GM19372 (cell line): ENCODE results near the gene ZDHHC13.

ENCODE experiments used
- ATAC-seq: cut with Tn5 transposase; IDR thresholded peaks from one replicate; pipeline ENCODE4 v1.9.1; 2021; ENCODE audit warnings: mild to moderate bottlenecking, low read depth, moderate library complexity; ENCODE audit not compliant: unreplicated experiment

Gene ZDHHC13

DNA sequence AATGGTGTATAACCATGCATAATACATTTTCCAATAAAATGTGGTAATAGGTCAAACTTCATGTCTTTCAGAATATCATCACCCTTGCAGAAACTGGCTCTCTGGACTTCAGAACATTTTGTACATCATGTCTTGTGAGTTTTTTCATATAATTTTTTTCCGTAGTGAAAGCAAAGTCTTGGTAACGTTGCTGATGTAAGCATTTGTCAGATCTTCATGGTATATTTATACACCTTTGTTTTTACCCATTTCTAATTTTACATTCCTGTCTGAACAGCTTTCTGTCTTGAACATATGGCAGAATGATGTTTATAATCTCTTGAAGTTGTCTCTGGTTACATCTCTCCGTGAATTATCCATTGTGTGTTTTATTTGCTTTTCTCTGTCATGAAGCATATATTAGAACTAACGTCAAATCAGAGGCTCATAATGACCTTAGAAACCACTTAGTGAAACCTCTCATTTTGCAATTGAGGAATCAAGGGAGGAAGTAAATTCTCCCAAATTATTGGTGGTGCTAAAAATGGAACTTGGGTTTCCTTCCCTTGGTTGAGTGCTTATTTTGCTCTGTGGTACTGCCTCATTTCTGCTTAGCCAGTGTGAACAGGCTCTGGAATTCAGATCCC lies 47.4 kb downstream of the ZDHHC13 start:
- ATAC-seq = no peak

DNA sequence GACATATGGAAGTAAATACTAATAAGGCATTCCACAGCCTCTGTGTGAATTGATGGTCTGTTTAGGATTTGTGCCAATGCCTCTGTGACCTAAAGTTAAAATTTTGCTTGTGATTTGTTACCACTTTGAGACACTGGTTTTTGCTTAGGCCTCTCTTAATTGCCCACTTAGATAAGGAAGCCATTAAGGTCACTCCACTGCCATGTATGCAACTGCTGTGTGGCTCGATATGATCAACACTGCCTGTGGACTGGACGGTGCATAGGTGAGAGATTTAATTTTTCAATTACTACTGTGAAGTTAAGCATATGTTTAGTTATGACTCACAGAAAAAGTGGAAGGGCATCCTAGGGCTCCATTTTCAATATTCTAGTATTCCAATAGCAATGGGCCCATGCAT lies 47.9 kb downstream of the ZDHHC13 start:
- ATAC-seq = no peak

DNA sequence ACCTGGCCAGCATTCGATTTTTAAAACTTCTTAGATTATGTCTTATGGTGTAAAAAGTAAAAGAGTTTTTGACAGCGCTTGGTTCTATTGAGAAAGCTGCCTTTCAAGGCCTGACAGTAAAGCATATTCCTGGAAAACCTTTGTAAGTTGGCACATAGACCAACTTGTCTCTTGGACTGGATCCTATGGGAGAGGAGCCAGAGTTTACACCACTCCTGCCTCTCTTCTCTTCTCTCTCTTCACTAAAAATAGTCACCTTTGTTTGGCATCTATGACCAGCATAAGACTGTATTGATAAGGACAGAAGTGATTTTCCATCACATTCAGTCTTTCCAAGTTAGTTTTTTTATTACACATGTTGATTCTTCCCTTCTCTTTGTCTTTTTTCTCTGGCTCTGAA lies 51.1 kb downstream of the ZDHHC13 start:
- ATAC-seq = no peak

DNA sequence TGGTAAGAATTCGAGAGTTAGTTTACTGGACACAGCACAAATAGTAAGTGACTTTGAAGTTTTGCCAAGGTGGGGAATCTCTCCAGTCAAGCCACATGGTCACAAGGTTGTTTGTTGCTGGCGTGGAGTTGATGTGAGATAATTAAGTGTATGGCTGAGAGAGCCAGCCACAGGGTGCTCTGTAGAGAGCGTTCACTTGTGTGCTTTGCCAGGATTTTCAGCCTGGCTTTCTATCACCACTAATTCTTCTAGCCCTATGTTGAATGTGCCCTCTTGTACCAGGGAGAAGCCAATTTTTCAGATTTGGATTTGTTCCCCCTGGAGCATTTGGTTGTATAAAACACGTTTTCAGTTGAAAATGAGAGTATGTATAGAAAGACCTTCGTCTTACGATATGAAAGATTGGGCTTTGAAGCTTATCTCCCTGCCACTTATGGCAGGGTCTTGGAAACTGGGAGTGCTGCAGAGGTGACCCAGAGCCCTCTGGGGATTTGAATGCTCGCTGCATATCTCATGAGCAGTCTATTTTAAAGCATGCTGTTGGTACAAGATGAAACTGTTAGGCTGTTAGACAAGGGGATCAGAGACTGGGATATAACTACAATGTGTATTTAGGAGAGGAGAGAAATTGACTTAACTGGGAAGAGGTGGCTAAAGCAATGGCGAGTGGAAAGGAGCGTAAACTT lies 56.2 kb downstream of the ZDHHC13 start:
- no peak for ATAC-seq

DNA sequence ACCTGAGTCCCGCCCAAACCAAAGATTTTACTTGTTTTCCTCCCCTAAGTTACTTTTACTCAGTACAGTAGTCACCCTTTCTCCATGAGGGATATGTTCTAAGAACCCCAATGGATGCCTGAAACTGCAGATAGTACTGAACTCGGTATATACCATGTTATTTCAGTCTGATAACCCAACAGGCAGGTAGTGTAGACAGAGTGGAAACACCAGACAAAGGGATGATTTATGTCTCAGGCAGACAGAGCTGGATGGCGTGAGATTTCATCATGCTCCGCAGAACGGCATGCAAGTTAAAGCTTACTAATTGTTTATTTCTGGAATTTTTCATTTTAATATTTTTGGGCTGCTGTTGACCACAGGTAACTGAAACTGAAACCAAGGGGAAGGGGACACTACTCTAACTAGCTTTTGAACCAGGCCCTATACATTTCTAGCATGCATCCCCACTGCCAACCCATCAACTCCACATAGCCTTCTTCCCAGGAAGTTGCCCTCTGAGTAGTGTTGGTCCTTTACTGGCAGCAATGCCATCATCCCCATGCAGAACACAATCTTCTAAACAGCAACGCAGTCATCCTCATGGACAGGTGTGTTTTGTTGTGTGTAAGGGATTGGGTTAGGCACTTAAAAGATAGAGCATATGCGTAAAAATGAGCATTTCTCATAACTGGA lies 57.1 kb downstream of the ZDHHC13 start:
- ATAC-seq = no peak

DNA sequence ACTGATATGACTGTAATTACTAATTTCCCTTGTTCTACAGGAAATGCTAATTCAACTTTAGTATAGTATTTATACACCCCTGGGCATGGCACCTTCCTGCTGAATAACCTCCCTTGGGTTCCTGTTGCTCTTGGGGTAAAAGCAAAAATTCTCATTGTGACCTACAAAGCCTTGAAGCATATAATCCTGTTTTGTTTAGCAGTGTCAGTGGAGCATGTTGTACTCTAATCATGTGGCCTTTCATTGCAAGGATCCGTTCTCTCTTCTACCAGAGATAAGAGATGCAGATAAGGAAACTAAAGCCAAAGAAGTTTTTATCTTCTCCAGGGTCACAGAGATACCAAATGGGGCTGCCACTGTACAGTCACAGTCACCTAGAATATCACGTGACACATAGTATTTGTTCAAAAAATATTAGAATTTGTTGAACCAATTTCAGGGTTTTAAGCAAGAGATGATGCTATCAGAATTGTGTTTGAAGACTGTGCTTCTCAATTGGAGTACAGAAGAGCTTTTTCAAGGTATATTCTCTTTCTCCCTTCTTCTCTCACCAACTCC lies 59.7 kb downstream of the ZDHHC13 start:
- no peak for ATAC-seq

DNA sequence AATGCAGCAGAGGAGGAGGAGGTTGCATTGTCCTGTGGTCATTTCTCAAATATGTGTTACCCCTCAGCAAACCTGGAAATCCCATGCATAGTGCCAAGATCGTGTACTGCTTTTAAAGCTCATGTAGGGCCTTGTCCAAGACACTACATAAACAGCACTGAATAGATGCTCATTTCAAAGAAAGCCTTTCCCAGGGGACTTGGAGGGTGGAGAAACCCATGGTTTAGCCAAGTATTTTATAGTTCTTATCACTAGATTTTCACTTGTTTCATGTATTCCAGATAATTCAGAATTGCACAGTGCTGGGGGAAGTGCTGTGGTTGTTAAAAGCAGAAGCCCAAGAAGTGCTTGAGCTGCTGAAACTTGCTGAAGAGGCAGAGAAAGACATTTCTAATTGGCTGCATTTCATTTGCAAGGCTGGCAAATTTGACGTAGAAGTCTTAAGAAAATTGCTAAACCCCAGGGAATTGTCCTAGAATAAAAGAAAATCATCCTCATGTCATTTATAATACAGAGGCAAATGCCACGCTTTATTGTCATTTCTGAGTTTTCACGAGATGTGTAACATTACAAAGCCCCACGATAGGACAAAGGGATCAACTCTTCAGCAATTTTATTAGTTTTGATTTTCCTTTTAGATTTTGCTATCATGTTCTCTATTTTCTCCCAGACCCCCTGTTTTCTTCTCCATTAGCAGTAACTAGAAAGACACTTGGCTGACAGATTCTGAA lies 64.7 kb downstream of the ZDHHC13 start:
- no peak for ATAC-seq

DNA sequence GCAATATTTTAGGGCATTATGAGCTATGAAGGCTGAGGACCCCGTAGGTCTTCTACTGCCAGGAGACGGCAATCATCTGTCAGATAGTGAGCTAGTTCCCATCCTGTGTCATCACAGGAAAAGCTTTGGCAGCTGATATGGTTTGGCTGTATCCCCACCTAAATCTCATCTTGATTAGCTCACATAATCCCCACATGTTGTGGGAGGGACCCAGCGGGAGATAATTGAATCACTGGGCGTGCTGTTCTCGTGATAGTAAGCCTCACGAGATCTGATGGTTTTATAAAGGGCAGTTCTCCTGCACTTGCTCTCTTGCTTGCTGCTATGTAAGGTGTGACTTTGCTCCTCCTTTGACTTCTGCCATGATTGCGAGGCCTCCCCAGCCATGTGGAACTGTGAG lies 66.7 kb downstream of the ZDHHC13 start:
- ATAC-seq = no peak

DNA sequence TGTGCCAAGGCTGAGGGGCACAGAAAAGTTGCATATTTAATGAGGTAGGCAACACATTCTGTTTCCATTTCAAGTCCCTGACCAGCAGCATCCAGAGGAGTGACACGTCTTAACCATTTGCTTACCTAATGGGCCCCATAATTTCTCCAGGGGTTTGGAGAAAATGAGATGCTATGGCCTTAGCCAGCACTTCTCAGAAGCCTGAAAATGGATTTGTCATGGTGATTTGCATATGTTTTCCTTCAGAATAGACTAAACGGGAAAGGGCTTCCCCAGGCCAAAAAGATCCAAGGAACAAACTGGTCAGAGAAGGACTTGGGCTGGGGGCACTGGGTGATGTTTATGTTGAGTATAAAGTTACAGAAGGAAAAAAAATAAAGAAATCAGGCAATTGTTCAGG lies 68.1 kb downstream of the ZDHHC13 start:
- ATAC-seq = no peak

DNA sequence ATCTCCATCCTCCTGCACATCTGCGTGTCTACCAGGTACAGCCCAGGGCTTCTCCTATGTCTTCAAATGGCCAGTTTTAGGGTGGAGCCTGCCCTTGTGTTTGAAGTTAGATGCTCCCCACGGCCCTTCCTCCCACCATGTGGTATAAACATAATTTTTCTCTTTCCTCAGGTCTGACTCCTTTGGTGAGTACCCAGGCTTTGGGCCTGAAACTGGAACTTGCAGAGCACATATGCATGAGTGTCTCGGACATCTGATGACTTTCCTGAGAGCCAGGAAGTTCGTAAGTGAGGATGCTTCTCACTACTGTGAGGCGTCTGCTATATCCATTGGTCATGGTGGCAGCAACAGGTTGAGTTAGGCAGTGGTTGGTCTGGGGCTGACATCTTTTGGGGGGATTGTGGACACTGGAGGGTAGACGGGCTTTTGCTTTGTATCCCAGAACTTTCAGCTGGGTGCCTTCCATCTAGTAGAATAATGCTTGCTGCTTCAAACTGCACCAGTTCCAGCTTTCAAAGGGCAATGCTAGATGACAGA lies 68.6 kb downstream of the ZDHHC13 start:
- no peak for ATAC-seq

DNA sequence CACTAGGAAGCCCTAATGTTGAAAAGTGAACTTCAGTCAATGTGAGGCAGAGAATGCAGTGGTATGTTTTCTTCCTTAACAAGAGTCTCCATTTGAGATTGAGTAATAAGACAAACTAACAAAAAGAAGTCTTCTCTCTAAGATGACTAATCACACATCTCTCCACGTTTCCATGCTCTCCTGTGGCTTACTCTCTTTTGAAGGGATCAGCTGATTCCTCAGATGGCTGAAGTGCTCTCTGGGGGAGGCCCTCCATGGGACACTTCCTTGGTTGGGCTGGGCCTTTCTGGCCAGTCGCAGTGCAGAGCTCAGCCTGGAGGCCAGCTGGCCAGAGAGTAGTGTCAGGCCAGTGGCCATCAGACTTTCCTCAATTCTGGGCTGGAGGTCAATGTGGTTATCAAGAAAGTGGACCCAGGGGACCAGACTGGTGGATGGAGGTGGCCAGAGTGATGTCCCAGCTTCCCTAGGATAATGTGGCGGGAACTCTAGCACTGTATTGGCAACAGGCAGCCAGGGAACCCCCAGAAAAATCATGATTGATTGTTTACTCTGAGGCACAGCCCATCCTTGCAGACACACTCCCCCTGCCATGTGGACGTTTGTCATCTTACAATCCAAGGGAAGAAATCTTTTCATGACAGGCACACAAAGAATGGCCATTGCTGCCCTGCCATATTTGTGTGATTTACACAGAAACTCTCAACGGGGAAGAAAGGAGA lies 70.3 kb downstream of the ZDHHC13 start:
- ATAC-seq = no peak

DNA sequence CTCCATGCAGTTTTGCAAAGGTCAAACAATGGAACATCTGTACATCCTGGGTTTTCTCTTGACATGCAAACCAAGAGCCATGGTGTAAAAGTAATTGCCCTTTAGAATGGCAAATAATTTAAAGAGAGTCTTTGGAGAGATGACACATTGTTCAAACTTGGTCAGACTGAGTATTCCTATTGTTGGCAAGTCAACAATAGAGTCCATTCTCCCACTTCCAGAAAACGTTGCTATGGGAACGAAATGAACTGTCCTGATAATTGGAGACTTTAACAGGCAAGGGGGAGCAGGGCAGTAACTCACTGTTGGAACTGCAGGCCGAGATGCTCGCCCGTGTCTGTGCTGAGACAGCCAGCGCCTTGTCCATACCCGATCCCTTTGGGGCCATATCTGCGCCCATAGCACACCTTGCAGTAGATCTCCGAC lies 70.9 kb downstream of the ZDHHC13 start:
- ATAC-seq = no peak

DNA sequence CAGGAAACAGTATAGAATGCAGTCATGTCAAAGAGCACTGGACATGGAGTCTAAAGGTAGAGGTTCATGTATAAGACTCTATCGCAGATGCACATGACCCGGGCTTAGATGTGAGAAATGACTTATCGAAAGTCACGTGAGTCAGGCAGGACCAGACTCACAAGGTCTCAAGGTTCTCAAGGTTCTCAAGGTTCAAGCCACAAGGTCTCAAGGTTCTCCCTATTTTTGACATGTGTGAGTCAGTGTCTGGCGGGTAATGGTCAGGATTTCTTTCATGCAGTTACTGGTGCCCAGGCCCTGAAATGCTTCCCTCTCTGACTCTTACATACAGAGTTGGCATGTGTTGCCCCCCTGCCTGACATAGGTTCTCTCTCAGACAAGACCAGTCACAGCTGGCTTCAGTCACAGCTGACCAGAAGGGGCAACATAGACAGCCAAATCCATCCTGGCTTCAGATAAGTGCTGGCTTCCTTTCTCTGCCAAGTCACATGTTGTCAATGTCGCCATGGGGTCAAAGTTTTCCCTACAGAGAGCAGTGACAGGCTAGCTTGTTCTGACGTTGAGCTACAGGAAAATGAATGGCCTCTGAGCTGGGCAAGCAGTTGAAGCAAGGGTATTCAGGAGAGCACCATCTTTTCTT lies 74.7 kb downstream of the ZDHHC13 start:
- no peak for ATAC-seq

DNA sequence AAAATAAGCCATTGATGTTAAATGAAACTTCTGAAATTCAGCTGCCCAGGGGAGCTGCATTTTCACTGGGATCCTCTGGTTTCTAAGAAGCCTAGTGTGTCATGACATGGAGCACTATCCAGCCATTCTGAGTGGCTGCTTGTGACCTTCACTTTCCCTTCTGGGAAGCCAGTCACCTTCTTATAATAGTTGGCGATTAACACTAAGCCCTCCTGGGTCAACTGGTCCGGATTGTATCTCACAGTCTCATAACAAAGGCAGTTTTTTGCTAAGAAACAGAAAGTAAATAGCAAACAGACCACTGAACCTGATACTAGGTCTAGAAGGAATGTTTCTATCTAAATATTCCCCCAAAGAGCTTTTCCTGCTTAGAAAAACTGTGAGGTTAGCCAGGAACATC lies 76.9 kb downstream of the ZDHHC13 start:
- no peak for ATAC-seq

DNA sequence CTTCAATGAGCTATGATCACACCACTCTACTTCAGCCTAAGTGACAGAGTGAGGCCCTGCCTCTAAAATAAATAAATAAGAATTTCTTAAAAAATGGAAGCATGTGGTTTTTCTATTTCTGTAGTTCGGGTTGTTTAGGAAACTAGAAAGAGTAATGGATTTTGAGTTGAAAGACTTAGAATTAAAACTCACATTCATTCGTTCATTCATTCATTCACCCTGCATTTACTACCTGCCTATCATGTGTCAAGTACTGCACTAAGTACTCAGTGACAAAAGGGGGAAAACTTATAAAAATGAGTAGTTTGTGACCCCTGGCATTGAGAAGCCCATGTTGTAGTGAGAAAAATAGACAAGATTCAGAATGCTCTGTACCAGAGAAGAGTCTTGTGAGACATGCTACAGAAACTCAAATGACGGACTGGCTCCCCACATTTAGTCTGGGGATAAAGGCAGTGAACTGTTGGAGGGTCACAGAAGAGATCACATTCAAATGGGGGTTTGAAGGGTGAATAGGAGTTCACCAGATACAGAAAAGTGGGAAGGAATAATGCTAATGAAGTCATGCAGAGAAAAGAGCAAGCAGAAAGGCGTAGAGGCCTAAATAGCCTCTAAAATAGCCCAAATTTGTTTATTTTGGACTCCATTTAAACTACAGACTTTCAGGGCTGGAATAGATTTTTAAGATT lies 77.8 kb downstream of the ZDHHC13 start:
- no peak for ATAC-seq

DNA sequence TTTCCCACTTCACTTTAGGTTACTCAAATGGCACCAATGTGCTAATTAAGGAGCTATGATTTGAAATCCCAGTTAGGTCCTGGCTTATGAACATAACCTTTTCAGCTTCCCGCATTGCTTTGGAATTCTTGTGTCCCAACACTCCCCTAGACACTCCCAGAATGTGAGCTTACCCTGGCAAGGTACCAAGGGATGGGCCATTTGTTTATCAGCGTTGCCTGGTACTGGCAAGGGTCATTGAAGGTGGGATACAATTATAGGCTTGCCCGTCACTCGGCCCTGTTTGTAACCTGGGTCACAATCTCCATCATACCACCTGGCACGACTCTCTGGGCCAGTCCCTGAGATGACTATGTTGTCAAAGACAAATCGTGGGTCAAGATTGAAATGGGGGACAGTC lies 79.5 kb downstream of the ZDHHC13 start:
- ATAC-seq = no peak

DNA sequence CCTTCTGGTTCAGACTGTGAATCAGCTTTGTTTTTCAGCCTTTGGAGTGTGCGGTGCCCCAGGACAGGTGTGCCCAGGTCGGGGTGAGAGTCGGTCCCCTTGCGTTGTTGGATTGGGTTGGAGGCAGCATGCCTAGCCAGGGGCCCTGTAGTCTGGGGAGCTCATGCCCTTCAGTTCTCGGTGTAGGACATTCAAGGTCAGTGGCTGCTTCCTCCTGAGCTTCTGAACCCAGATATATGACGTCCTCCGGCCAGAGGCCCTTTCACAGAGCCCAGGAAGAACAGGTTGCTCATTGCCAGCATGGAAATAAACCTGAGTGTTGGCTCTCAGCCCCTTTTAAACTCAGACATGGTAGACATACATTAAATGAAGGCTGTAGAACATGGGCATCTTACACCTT lies 82.1 kb downstream of the ZDHHC13 start:
- no peak for ATAC-seq

DNA sequence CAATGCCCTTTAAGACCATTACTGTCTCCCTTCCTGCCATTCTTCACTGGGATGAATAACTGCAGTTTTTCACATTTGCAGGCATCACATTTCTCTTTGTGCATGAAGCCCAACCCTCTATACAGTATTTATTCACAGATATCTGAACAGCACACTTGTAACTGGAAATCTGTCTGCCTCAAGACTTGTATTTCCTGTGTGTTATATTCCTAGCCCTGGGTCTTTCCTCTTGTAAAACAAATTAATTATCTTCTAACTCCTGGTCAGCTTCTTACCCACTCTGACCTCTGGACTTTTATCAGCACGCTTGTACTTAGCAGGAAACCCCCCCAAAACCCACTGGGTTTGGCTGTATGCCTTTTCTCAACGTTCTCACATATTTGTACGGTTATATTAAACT lies 82.8 kb downstream of the ZDHHC13 start:
- no peak for ATAC-seq
